GM21717 (cell line): ENCODE measurements around the gene INTS1.

Experiments used
- ATAC-seq: cut with Tn5 transposase; IDR thresholded peaks from one replicate; pipeline ENCODE4 v1.9.1; 2021; ENCODE audit warnings: mild to moderate bottlenecking, moderate library complexity; ENCODE audit not compliant: unreplicated experiment

INTS1 gene

GRCh38 chr7:1509226-1509625, 5.0 kb upstream of the INTS1 start:
- ATAC-seq, result no peak

GRCh38 chr7:1508277-1508758, 4.1 kb upstream of the INTS1 start:
- ATAC-seq, result no peak

- no peak for ATAC-seq
Observed at GRCh38 chr7:1505731-1506550, 1.8 kb upstream of the INTS1 start.

GRCh38 chr7:1503390-1503789, 799 bp downstream of the INTS1 start:
- ATAC-seq, result no peak

GRCh38 chr7:1502845-1503244, 1.3 kb downstream of the INTS1 start:
- ATAC-seq, result no peak

GRCh38 chr7:1501487-1502270, 2.5 kb downstream of the INTS1 start:
- no peak for ATAC-seq

- no peak for ATAC-seq
Observed at GRCh38 chr7:1500064-1500807, 4.0 kb downstream of the INTS1 start.

GRCh38 chr7:1499367-1500029, 4.7 kb downstream of the INTS1 start:
- ATAC-seq, result no peak

GRCh38 chr7:1498370-1499305, 5.6 kb downstream of the INTS1 start:
- no peak for ATAC-seq

- ATAC-seq, result no peak
Observed at GRCh38 chr7:1497293-1497927, 6.8 kb downstream of the INTS1 start.

- ATAC-seq, result no peak
Observed at GRCh38 chr7:1496531-1497292, 7.5 kb downstream of the INTS1 start.

GRCh38 chr7:1495564-1496242, 8.5 kb downstream of the INTS1 start:
- no peak for ATAC-seq

GRCh38 chr7:1494866-1495563, 9.2 kb downstream of the INTS1 start:
- no peak for ATAC-seq

- ATAC-seq, result no peak
Observed at GRCh38 chr7:1494447-1494846, 9.7 kb downstream of the INTS1 start.

GRCh38 chr7:1493571-1493970, 10.6 kb downstream of the INTS1 start:
- ATAC-seq, result no peak

GRCh38 chr7:1493129-1493528, 11.1 kb downstream of the INTS1 start:
- no peak for ATAC-seq

- no peak for ATAC-seq
Observed at GRCh38 chr7:1492640-1493039, 11.5 kb downstream of the INTS1 start.
